Measurements from ENCODE around the gene INO80D.
"Not testable (repeated sequence)": the region's sequence is repeated elsewhere in the genome, so short reads cannot be mapped to it uniquely, and the experiment has no call there.

Gene INO80D

DNA sequence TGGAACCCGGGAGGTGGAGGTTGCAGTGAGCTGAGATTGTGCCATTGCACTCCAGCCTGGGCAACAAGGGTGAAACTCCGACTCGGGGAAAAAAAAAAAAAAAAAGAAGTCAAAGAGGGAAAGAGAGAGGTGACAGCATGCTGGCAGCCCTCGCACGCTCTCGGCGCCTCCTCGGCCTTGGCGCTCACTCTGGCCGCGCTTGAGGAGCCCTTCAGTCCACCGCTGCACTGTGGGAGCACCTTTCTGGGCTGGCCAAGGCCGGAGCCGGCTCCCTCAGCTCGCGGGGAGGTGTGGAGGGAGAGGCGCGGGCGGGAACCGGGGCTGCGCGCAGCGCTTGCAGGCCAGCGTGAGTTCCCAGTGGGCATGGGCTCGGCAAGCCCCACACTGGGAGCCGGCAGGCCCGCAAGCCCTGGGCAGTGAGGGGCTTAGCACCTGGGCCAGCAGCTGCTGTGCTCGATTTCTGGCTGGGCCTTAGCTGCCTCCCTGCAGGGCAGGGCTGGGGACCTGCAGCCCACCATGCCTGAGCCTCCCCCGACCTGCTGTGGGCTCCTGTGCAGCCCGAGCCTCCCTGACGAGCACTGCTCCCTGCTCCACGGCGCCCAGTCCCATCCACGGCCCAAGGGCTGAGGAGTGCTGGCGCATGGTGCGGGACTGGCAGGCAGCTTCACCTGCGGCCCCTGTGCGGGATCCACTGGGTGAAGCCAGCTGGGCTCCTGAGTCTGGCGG, 108.9 kb downstream of the INO80D start:
- not testable (repeated sequence) for DNase-seq (ENCODE audit: low spot score)

DNA sequence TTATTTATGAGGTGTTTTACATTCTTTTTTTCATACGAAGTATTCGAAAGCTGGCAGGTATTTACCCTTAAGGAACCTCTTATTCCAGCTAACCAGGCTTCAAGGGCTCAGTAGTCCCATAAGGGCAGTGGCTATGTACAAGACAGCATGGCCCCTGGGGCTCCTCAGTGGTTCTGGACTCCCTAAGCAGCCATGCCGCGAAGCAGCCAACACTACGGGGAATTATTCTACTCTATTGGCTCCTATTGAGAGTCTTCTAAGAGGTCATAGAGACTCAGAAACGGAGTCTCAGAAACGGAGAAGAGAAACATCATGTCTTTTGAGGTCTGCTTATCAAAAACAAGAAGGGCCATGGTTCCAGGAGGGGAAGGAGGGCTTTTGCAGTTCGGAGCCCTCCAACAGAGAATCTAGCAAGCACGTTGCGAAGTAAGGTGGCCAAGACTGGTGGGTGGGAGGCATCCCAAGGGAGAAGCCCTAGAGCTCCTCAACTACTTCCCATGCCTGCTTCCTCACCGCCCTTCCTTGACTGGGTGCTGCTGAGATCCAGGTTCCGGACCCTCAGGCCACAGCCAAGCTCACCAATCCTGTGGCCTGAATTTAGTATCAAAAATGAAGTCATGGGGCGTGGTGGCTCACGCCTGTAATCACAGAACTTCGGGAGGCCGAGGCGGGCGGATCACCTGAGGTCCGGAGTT, 109.7 kb downstream of the INO80D start:
- DNase-seq (ENCODE audit: low spot score), result no peak

DNA sequence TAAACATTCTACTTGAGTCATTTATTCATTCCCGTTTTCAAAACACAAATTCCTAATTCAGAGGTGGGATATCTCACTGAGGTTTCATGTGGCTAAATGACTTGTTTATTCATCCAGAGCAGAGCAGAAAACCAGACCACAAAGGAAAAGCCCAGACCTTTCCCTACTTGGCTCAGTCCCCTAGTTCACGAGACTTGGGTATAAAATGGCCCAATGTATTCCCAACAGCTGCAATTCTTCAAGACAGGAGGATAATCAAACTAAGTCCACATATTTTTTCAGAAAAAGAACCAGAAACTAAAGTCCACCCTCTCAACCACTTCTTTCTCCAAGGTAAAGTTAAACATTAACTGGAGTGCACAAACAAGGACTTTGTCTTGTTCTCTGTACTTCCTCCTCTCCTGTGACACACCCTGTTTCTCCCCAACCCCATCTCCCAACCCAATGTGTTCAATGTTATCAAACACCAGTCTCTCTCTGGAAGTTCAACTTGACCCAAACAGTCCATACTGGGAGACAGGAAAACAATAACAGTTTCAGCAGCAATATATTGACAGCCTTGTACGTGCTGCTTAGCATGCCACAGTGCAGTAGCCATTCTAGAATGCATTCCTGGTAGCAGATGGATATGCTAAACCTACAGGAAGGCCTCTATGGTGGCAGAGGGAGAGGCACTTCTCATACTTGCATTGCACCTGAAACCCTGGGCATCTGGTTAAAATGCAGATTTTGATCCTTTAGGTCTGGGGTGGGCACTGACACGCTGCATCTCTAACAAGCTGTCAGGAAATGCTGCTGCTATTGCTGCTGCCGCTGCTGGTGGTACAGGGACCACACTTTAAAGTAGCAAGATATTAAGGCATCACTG, 110.7 kb downstream of the INO80D start:
- DNase-seq (ENCODE audit: low spot score), result no peak

DNA sequence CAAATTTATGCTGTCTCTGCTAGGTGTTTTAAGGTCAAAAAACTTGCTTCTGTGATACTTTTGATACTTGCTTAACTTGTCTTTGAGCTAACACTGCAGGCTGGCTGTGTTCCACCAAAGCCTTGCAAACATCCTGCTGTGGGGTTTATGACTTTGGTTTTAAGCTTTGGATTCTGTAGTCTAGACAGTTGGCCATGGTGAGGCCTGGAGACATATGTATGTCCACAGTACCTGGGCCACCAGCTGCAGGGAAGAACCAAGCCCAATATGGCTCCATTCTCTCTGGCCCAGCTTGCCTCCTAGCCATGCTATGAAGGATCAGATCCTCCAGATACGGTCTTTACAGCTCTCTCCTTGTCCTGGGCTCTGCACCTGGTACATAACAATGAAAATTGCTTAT, 113.9 kb downstream of the INO80D start:
- no peak for DNase-seq (ENCODE audit: low spot score)

DNA sequence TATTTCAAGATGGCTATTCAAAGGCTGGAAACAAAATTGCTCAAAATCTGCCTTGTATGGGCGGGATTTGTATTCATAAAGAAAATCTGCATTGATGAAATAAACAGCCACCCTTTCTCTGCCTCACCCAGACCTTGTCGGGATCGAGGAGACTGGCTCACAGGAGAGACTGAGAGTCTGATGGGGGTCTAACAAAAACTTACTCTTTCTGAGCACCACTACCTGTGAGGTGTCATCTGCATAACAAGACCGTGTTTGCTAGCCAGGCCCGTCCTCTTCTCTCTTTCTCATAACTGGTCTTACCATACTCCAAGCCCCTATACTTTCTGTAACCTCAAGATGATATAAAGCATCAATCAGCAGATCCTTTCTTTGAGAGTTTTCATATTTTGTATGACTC, 115.6 kb downstream of the INO80D start:
- no peak for DNase-seq (ENCODE audit: low spot score)

DNA sequence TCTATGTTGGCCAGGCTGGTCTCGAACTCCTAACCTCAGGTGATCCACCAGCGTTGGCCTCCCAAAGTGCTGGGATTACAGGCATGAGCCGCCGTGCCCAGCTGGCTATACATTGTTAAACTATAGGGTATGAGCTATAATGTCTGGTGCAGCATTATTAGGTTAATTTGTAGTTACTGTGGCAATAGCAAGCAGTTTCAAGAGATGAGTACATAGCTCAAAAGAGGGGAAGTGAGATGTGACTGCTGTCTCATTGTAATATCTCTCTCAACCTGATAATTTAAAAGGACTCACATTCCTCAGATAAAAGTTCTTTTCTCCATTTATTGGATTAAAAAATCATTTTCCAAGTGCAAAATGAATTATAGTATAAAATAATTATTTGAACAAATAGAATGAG, 116.4 kb downstream of the INO80D start:
- no peak for DNase-seq (ENCODE audit: low spot score)

DNA sequence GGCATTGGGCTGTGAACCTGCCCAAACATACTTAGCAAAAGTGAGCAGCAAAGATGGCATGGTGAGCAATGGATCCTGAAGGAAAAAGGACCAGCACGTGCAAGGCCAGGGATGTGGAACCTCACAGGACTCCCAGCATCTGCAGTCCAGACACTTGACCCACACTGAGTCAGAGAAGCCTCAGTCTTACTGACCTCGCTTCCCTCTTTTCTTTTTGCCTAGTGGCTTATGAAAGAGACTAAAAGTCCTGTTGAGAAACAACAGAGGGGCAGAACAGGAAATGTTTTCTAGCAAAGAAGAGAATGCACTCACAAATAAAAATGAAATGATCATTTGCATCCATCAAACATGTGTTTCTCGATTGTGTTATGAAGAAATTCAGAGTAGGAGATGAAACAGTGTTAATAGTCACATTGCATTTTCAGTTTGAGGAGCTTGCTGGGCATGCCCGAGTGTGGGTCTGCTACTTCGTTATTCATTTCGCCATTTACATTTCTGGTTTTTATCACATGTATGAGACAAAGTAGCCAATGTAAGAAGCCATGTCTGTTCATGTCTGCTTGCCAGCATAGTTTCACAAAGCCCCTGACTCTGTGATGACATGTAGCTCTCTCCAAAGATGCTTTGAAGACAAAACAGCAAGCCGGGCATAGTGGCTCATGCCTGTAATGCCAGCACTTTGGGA, 118.4 kb downstream of the INO80D start:
- peak; percentile 41 for DNase-seq (ENCODE audit: low spot score)

DNA sequence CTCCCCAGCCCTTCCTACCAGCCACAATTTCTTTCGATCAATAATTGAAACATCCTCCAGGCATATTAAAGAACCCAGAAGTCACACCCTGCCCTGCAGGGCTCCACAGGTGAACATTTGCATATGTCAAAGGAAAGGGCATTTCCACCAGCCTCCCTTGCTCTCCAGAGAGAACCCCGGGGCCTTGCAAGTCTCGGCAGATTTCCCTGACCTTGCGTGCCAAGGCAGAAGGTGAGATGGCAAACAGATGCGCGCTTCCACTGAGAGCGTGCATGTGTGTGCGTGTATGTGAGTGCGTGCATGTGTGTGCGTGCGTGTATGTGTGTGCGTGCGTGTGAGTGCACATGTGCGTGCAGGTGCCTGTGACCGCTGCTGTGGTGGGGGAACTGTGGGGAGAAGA, 120.3 kb downstream of the INO80D start:
- no peak for DNase-seq (ENCODE audit: low spot score)

DNA sequence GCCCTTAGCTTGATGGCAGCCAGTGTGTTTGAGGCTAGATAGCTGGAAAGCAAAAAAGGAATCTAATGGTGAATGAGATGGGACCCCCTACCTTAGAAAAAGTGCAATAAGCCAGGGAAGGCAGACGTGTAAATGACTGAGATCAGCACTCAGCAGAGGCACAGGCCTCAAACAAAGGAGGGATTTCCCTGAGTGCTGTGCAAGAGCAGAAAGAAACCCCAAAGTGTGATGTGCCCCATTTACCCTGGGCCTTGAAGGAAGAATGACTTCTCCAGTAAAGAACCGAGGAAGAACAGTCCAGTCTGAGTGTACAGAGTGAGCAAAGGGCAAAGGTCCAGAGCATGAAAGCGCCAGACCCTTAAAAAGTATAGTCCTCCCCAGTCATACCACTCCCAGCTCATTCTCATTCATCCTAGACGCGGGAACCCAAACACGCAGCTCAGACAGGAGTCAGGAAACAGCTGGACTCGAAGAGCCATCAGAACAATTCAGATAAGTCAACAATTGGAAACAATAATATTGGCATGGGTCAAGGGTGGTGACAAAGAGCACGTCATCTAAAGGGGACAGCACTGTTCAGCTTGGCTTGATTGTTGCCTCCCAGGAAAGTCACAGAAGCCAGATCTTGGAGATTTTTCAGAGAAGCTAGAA, 121.7 kb downstream of the INO80D start:
- DNase-seq (ENCODE audit: low spot score), result no peak

DNA sequence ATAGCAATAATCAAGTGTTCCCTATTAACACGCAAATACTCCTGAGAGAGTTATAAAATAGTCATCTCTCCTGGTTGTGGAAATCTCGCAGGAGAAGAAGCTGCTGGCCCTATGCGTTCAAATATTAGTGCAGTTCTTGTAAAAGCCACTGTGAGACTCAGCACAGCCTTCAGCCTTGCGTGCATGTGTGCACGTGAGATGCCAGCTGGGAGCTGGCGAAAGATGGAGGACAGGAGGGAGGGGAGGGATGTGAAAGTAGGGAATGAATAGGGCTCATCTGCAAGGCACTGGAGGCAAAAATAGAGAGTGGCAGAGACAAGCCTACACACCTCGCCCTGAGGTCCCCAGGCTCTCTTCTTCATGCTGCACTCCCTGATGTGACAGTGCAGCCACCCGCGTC, 126.5 kb downstream of the INO80D start:
- DNase-seq (ENCODE audit: low spot score), result no peak

DNA sequence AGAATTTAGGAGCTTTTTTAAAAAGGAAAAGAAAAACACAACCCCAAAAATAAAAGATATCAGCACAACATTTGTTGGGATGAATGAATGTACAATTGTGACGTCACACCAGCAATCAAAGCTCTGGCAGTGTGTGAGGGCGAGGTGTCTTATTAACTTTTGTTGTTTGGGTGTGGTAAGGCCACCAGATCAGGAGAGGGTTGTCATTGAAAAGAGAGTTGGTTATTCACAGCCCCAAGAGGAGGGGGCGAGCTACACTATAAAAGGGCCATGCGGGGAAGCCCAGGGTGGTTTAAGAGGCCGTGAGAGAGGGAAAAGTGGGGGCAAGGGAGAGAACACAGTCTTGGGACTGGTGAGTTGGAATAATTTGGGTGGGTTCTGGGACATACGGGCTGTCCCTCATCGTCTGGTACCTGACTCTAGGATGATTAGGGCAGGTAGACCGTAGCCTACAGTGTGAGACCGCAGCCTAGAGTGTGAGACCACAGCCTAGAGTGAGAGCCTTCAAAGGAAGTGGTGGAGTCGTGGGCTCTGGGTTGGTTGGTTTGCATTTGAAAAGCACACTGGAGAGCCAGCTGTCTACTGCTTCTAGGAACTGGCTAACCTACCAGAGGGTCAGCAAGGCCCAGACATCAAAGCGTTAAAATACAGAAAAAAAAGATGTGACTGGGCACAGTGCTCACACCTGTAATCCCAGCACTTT, 128.4 kb downstream of the INO80D start:
- no peak for DNase-seq (ENCODE audit: low spot score)

DNA sequence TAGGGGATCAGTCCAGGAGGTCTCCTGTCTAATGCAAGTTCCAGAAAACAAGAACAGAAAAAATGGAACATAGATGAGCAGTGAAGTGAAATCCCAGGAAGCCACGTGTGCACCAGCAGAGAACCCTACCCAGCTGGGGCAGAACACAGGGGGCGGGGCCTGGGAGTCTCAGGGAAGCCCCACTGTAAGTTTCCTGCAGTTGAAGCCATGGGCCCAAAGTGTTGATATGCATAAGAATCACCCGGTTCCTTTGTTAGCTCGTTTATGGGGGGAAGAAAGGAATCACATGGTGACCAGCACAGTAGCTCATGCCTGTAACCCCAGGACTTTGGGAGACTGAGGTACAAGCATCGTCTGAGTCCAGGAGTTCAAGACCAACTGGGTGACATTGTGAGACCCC, 131.3 kb downstream of the INO80D start:
- no peak for DNase-seq (ENCODE audit: low spot score)

DNA sequence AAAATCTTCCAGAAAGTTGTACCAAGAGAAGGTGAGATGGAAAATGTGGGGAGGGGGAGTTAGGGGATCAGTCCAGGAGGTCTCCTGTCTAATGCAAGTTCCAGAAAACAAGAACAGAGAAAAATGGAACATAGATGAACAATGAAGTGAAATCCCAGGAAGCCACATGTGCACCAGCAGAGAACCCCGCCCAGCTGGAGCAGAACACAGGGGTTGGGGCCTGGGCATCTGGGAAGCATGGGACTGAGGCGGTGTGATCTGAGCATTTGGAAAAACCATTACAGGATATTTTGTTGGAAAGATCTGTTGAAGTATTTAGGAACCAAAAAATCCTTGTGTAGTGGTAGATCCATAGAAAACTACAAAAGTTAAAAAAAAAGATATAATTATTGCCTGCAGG, 133.7 kb downstream of the INO80D start:
- no peak for DNase-seq (ENCODE audit: low spot score)

DNA sequence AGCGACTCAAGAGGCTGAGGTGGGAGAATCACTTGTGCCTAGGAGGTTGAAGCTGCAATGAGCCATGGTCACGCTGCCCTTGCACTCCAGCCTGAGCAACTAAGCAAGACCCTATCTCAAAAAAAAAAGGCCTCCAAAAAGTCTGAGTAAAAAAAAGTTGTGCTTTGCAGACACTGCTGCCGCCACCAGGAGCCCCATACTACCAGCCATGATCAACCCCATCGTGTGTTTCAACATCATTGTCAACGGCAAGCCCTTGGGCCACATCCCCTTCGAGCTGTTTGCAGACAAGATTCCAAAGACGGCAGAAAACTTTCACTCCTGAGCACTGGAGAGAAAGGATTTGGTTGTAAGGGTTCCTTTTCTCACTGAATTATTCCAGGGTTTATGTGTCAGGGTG, 137.1 kb downstream of the INO80D start:
- DNase-seq (ENCODE audit: low spot score), result no peak

DNA sequence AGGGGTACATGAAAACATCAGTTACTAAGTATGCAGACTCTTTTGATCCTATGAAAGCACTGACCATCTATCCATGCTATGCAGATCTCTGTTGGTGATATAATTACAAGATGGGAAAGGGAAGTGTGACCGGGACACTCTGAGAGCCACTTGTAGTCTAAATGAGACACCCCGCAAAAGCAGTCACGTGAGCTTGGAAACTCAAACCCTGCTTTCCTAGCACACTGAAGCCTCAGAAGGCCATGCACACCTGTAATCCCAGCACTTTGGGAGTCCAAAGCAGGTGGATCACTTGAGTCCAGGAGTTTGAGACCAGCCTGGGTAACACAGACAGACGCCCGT, 137.5 kb downstream of the INO80D start:
- DNase-seq (ENCODE audit: low spot score), result no peak

DNA sequence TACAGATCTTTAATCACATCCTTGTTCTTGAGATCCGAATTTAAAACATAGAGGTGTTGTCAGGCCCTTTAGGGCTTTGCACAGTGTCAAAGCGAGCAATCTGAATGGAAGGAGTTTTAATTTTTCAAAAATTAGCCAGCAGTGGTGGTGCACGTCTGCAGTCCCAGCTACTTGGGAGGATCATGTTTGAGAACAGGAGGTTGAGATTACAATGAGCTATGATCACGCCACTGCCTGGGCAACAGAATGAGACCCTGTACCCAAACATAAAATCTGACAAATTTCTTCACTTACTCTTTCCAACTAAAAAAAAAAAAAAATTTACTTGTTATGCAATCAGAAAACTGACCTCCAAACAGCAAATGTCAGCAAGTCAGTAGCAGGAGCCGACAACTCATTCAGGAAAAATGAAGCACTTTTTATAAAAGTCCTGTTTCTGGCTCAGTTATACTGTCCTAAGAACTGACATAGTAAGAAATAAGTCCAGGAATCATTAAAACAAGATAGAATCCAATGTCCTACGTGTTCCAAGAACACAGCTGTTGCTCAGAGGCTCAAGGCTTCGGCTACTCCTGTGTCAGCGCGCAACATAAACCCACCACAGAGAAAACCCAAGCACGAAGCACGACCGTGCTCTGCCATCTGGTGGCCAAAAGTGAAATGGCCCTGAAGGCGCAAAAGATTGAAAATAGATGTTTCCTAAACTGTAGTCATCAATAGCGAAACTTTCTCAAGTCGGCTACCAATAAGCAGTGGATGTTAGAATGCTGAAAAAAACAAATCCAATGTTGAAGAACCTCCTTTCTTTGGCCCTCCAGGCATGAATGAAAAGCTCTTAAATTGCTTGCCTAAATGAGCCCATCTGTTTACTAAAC, 138.1 kb downstream of the INO80D start:
- DNase-seq (ENCODE audit: low spot score), result peak; percentile 85

DNA sequence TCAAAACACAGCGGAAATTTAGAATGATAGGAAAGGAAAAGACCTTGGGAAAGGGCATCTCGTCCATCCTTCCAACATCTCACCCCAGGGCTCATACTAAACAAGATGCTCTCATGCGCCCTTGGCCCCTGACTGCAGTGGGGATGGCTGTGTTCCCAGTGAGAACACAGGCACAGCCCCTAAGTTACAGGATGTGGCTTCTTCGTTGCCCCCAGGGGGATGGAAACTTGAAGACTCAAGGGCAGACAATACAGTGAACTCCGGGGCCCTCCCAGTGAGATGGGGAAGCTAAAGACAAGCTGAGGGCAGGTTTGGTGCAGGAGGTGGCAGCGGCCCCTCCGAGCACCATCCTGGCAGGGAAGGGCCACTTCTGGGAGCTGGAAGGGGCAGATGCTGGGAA, 139.7 kb downstream of the INO80D start:
- no peak for DNase-seq (ENCODE audit: low spot score)
